Measurements from ENCODE around the gene TBKBP1. TPM values are rescaled to one million over a fixed set of nuclear protein-coding genes. Genes with fewer than 3 reads are reported as not detected.

The TBKBP1 gene
- total and polyA plus RNA-seq, 2 donors (not counting 3 experiments of a cell fraction or from before 2014, with no cell fraction given) = 7.0 to 11.7 TPM

DNA sequence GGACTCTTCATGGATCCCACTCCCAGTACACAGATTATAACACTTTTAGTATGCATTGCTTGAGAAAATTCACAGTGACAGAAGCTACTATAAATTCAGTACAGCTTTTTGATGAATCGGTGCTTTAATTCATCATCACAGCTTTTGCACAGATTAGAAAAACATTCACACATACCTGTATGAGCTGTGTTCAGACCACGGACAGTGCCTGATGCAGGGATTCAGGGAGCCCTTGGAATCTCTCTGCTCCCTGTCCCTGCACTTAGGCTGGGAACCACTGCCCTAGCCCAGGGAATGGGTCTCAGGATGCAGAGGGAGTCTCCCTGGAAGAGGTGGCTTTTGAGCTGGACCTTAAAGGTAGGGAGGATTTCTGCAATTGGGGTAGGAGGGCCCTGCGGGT lies 13.9 kb downstream of the TBKBP1 start:
- CTCF ChIA-PET = interaction anchor here (0.8 to 3.6 kb wide), 2 partner anchors 10 to 14 kb away, joined by 3 to 22 read pairs; partner anchors contain the start of gene TBKBP1
- DNase-seq (ENCODE audit: low read depth, low spot score) (no peak), FAIRE-seq (no peak)
- dilution Hi-C loops (cut with MboI; ENCODE audit: extremely low pct_ligation_motif_present, low sequenced_read_pairs) = no loop called here
- H4K20me1 ChIP-seq (replicated peaks; ENCODE audit: control insufficient read depth, extremely low read depth, insufficient read depth, low read length) = no peaks in the 10 kb centered on the region
- H3K9me3 ChIP-seq (replicated peaks; ENCODE audit: control insufficient read depth, insufficient read depth, low read length) = no peaks in the 10 kb centered on the region
- no peak overlapping the region for H3K27ac ChIP-seq (ENCODE audit: insufficient read depth, low read depth, low read length)
- intact Hi-C loops (cut with micrococcal nuclease) = no loop called here
- TF ChIP-seq EZH2 (IDR thresholded peaks at IDR 0.05; ENCODE audit: borderline replicate concordance, low read depth, low read length, severe bottlenecking) (no peak), GATA2 (IDR thresholded peaks at IDR 0.05; ENCODE audit: insufficient read depth, insufficient read length, low read depth, low read length) (no peak), MYC (IDR thresholded peaks at IDR 0.05; ENCODE audit: low read depth, low read length) (no peak), POLR2A (IDR thresholded peaks at IDR 0.05; ENCODE audit: low read depth, low read length) (no peak), JUN (IDR thresholded peaks at IDR 0.05; ENCODE audit: borderline replicate concordance, insufficient read depth, insufficient read length, low read depth) (no peak), POLR2AphosphoS5 (IDR thresholded peaks at IDR 0.05; ENCODE audit: insufficient read depth, low read depth, low read length) (no peak), FOS (IDR thresholded peaks at IDR 0.05; ENCODE audit: borderline replicate concordance, insufficient read depth, low read length) (no peak)
- TF ChIP-seq, protein P1, sequence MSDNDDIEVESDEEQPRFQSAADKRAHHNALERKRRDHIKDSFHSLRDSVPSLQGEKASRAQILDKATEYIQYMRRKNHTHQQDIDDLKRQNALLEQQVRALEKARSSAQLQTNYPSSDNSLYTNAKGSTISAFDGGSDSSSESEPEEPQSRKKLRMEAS (IDR thresholded peaks at IDR 0.05; ENCODE audit: insufficient read depth, insufficient read length) = no peak
- TF ChIP-seq, protein P2, sequence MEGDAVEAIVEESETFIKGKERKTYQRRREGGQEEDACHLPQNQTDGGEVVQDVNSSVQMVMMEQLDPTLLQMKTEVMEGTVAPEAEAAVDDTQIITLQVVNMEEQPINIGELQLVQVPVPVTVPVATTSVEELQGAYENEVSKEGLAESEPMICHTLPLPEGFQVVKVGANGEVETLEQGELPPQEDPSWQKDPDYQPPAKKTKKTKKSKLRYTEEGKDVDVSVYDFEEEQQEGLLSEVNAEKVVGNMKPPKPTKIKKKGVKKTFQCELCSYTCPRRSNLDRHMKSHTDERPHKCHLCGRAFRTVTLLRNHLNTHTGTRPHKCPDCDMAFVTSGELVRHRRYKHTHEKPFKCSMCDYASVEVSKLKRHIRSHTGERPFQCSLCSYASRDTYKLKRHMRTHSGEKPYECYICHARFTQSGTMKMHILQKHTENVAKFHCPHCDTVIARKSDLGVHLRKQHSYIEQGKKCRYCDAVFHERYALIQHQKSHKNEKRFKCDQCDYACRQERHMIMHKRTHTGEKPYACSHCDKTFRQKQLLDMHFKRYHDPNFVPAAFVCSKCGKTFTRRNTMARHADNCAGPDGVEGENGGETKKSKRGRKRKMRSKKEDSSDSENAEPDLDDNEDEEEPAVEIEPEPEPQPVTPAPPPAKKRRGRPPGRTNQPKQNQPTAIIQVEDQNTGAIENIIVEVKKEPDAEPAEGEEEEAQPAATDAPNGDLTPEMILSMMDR (IDR thresholded peaks at IDR 0.05; ENCODE audit: extremely low read depth in 1 of 2, insufficient read depth in 1 of 2, low read depth in 1 of 2, low read length in 2 of 2) = no peak
- no peaks in the 10 kb centered on the region for H3K4me1 ChIP-seq (ENCODE audit: control insufficient read depth, extremely low read depth, insufficient read depth, low read length)
- H3K79me2 ChIP-seq (ENCODE audit: control insufficient read depth, insufficient read depth, low read length) = no peaks in the 10 kb centered on the region
- H3K27me3 ChIP-seq (ENCODE audit: control insufficient read depth in 2 of 2, insufficient read depth in 2 of 2, low read length in 2 of 2) = no peaks in the 10 kb centered on the region
- H3K36me3 ChIP-seq (ENCODE audit: control insufficient read depth in 2 of 2, extremely low read depth in 1 of 2, insufficient read depth in 2 of 2, low read length in 2 of 2) = peaks cover 0 to 15% of the 10 kb centered on the region in 2 experiments
- BruUV-seq (replicated peaks) = no TSS peak
- H2AFZ ChIP-seq (ENCODE audit: low read depth, low read length) = no peak overlapping the region
- H3K9me1 ChIP-seq (replicated peaks; ENCODE audit: control insufficient read depth, extremely low read depth, insufficient read depth, low read length) = no peaks in the 10 kb centered on the region
- H3K4me2 ChIP-seq (ENCODE audit: insufficient read depth, low read length) = no peak overlapping the region
- no peak overlapping the region for H3K9ac ChIP-seq (replicated peaks; ENCODE audit: extremely low read depth, insufficient read depth, low read length)
- POLR2A ChIA-PET = no interaction called here
- no peak overlapping the region for H3K4me3 ChIP-seq (replicated peaks in 1 of 3; ENCODE audit: insufficient read depth in 1 of 3, low read depth in 1 of 3, low read length in 3 of 3)
